Activated CD8-positive, alpha-beta T cell treated with anti-CD3 and anti-CD28 coated beads for 36 hours (primary cell): ENCODE data around the gene POU2AF3. TPM values are rescaled to one million over a fixed set of nuclear protein-coding genes. Genes with fewer than 3 reads are reported as not detected.

Source experiments
- ATAC-seq: fragments of 200-7000 bp; cut with Tn5 transposase; one replicate; pipeline ENCODE4 v1.10.0; 2021; ENCODE audit warnings: mild to moderate bottlenecking, moderate library complexity
- CTCF ChIA-PET: fragments of 350-600 bp; sonication (Branson Sonifier 250); formaldehyde crosslinking; loops from one replicate; lab custom pipeline; 2021; ENCODE audit warnings: antibody characterized with exemption; lab: Charles Lee
- POLR2A ChIA-PET: fragments of 350-600 bp; sonication (Branson Sonifier 250); formaldehyde crosslinking; loops from one replicate; lab custom pipeline; 2021; ENCODE audit warnings: antibody characterized with exemption; lab: Charles Lee
- DNase-seq: peaks from one replicate; pipeline ENCODE4 v3.0.0-alpha.2; 2020
- H3K27ac Mint-ChIP-seq: one replicate; pipeline ENCODE4 v1.8.0; 2021; ENCODE audit warnings: mild to moderate bottlenecking, mixed read lengths
- H3K27me3 Mint-ChIP-seq: one replicate; pipeline ENCODE4 v1.8.0; 2021; ENCODE audit warnings: mixed read lengths
- H3K36me3 Mint-ChIP-seq: one replicate; pipeline ENCODE4 v1.8.0; 2021; ENCODE audit warnings: low read depth, mixed read lengths
- H3K4me1 Mint-ChIP-seq: one replicate; pipeline ENCODE4 v1.8.0; 2021; ENCODE audit warnings: low read depth, mixed read lengths
- H3K4me3 Mint-ChIP-seq: one replicate; pipeline ENCODE4 v1.8.0; 2021; ENCODE audit warnings: mild to moderate bottlenecking, moderate library complexity, mixed read lengths
- H3K9me3 Mint-ChIP-seq: one replicate; pipeline ENCODE4 v1.8.0; 2021; ENCODE audit warnings: mixed read lengths
- intact Hi-C: fragments of 100-400 bp; cut with micrococcal nuclease; formaldehyde crosslinking; loops from one replicate; pipeline ENCODE4 v1.10.0; 2022
- total RNA-seq, 2 experiments: library from RNA; stranded (reverse); gene quantifications; one replicate each; pipeline ENCODE4 v1.2.3, GENCODE V29; 2021
- TF ChIP-seq, protein P1 (sequence below): fragments of 200-600 bp; IDR thresholded peaks from one replicate; pipeline ENCODE4 v1.8.0; 2022; ENCODE audit warnings: antibody characterized with exemption, mild to moderate bottlenecking

The POU2AF3 gene
- total RNA-seq, 2 experiments from 2014 or later, result not detected

DNA sequence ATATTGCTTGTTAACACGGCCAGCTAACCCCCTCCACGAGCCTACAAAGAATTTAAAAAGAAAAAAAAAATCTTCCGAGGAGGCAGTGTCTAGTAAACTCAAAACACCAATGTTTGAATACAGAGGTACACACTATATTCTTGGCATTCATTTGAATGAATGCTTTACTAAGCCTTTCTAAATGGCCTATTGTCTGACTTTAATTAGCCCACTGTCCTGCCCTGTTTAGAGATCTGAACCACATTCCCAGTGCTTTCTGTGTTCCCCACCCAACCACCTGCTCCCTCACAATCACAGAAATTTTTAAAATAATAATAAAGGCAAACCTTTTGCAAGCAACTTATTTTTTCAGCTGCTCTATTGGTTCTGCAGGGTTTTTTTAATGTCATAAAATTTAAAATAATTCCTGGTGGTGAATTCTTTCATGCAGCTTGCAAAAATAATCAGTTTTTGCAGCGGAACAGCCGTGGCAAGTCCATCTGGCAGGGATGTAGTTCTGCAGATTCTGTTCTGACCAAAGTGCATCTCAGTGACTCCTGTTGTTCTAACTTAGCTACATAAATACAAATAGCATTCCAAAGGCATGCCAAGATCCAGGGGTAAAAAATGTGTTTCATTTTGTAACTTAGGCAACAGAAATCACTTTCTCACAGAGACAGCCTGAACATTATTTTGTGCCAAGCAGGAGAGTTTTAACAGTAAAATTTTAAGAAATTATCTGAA, 29.0 kb upstream of the POU2AF3 start:
- CTCF ChIA-PET, result interaction anchor here (1.2 to 1.3 kb wide), 2 partner anchors 13 to 39 kb away, joined by 3 to 4 read pairs; no protein-coding TSS in a partner anchor
- Mint-ChIP-seq H3K27ac (no peak overlapping the region), H3K27me3 (peaks cover 2% of the 10 kb centered on the region), H3K36me3 (no peaks in the 10 kb centered on the region), H3K9me3 (no peaks in the 10 kb centered on the region), H3K4me1 (peaks cover 4% of the 10 kb centered on the region), H3K4me3 (no peak overlapping the region)
- intact Hi-C loops, result no loop called here
- ATAC-seq (no peak), DNase-seq (no peak)
- POLR2A ChIA-PET, result no interaction called here
- TF ChIP-seq, protein P1, sequence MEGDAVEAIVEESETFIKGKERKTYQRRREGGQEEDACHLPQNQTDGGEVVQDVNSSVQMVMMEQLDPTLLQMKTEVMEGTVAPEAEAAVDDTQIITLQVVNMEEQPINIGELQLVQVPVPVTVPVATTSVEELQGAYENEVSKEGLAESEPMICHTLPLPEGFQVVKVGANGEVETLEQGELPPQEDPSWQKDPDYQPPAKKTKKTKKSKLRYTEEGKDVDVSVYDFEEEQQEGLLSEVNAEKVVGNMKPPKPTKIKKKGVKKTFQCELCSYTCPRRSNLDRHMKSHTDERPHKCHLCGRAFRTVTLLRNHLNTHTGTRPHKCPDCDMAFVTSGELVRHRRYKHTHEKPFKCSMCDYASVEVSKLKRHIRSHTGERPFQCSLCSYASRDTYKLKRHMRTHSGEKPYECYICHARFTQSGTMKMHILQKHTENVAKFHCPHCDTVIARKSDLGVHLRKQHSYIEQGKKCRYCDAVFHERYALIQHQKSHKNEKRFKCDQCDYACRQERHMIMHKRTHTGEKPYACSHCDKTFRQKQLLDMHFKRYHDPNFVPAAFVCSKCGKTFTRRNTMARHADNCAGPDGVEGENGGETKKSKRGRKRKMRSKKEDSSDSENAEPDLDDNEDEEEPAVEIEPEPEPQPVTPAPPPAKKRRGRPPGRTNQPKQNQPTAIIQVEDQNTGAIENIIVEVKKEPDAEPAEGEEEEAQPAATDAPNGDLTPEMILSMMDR, result no peak

DNA sequence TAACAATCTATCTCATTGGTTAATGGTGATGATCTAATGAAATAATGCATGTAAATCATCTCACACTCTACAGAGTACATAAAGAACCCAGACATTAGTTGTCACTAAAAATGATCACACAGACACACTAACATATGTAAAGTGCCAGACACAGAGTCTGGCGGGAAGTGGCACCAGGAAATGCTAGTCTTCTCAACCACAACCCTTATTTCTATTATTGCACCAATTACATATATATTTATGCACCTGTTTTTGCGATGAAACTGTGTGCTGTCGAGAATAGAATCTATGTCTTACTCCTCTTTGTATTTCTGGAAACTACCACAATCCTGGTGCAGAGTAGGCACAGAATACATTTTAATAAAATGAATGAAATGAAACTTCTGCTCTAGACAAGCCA, 25.9 kb upstream of the POU2AF3 start:
- Mint-ChIP-seq H3K27ac (no peak overlapping the region), H3K4me3 (no peak overlapping the region), H3K36me3 (no peaks in the 10 kb centered on the region), H3K4me1 (peaks cover 4% of the 10 kb centered on the region), H3K27me3 (peaks cover 2% of the 10 kb centered on the region), H3K9me3 (no peaks in the 10 kb centered on the region)
- DNase-seq (no peak), ATAC-seq (no peak)
- intact Hi-C loops, result no loop called here
- ChIA-PET CTCF (interaction anchor here (1.6 to 2.0 kb wide), 2 partner anchors 157 to 174 kb away, joined by 4 to 5 read pairs; no protein-coding TSS in a partner anchor), POLR2A (no interaction called here)
- TF ChIP-seq, protein P1, result no peak

DNA sequence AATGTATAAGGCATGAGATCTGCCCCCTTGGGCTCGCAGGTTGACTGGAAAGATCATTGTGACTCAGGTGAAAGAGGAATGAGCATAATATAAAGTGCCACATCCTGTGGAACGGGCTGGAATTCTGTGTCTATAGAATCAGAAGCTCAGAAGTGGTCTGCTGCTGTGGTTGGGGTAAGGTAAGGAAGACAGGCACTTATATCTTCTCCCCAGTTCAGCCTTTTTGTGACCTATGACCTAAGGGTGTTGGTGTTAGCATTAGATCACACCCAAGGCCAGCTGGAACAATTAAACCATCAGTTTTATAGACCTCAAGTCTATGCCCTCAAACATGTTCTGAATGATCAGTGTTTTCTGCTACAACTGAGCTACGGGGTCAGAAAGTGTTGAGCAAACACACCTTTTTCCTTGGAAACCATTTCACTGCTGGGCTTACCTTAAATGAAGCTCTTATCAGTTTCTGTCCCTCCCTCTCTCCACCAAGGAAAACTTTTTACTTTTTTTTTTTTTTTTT, 15.7 kb upstream of the POU2AF3 start:
- no peaks in the 10 kb centered on the region for H3K9me3 Mint-ChIP-seq
- no peaks in the 10 kb centered on the region for H3K4me1 Mint-ChIP-seq
- no peaks in the 10 kb centered on the region for H3K36me3 Mint-ChIP-seq
- ChIA-PET POLR2A (interaction anchor here (0.7 kb wide), 1 partner anchor 141 kb away, joined by 3 read pairs; no protein-coding TSS in a partner anchor), CTCF (interaction anchor here (0.6 to 12.6 kb wide), 21 partner anchors 9 to 824 kb away, joined by 3 to 330 read pairs (median 5); no protein-coding TSS in a partner anchor)
- no peak overlapping the region for H3K4me3 Mint-ChIP-seq
- intact Hi-C loops, result loop anchor here (1.0 to 2.0 kb wide), 2 partner anchors 141 to 164 kb away; no protein-coding TSS in a partner anchor
- no peak for DNase-seq
- H3K27me3 Mint-ChIP-seq, result no peaks in the 10 kb centered on the region
- TF ChIP-seq, protein P1, result no peak
- ATAC-seq, result no peak
- H3K27ac Mint-ChIP-seq, result no peak overlapping the region

DNA sequence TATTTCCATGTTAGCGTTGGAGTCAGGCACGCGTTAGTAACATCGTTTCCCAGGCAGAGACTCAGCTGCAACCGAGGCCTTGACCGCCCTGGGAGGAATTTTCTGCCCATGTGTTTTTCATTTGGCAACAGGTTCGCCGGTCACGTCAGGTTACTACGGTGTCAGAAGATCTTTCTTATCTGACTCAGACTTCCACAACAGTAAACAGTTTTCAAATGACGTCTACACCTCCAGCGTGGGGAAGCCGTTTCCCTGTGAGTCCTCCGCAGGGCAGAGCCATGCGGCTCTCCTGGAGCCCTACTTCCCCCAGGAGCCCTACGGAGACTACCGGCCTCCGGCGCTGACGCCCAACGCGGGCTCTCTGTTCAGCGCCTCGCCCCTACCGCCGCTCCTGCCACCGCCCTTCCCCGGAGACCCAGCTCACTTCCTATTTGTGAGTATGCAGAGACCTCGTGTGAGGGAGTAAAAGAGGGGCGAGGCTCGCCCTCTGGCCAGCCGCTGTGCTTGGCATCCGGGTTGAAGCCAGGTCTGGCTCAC, 14.3 kb upstream of the POU2AF3 start:
- ATAC-seq, result no peak

More for the DNA sequence above, 14.3 kb upstream of the POU2AF3 start:
- ChIA-PET POLR2A (interaction anchor here (0.8 kb wide), 1 partner anchor 145 kb away, joined by 3 read pairs; no protein-coding TSS in a partner anchor), CTCF (interaction anchor here (0.7 to 12.6 kb wide), 11 partner anchors 10 to 834 kb away, joined by 3 to 330 read pairs (median 5); no protein-coding TSS in a partner anchor)
- no peaks in the 10 kb centered on the region for H3K36me3 Mint-ChIP-seq
- H3K4me1 Mint-ChIP-seq, result no peaks in the 10 kb centered on the region
- intact Hi-C loops, result loop anchor here (1.0 to 2.0 kb wide), 2 partner anchors 139 to 163 kb away; no protein-coding TSS in a partner anchor
- TF ChIP-seq, protein P1, result no peak
- no peaks in the 10 kb centered on the region for H3K27me3 Mint-ChIP-seq
- no peak for DNase-seq
- H3K27ac Mint-ChIP-seq, result no peak overlapping the region
- no peak overlapping the region for H3K4me3 Mint-ChIP-seq
- H3K9me3 Mint-ChIP-seq, result no peaks in the 10 kb centered on the region
